Endothelial cell of hepatic sinusoid (primary cell): Measurements from ENCODE around the gene P2RX3.

ENCODE experiments used
- in situ Hi-C: cut with HindIII; loops from 2 replicates; pipeline ENCODE4 v1.10.0; 2017; ENCODE audit warnings: low sequenced_read_pairs

Gene P2RX3

DNA sequence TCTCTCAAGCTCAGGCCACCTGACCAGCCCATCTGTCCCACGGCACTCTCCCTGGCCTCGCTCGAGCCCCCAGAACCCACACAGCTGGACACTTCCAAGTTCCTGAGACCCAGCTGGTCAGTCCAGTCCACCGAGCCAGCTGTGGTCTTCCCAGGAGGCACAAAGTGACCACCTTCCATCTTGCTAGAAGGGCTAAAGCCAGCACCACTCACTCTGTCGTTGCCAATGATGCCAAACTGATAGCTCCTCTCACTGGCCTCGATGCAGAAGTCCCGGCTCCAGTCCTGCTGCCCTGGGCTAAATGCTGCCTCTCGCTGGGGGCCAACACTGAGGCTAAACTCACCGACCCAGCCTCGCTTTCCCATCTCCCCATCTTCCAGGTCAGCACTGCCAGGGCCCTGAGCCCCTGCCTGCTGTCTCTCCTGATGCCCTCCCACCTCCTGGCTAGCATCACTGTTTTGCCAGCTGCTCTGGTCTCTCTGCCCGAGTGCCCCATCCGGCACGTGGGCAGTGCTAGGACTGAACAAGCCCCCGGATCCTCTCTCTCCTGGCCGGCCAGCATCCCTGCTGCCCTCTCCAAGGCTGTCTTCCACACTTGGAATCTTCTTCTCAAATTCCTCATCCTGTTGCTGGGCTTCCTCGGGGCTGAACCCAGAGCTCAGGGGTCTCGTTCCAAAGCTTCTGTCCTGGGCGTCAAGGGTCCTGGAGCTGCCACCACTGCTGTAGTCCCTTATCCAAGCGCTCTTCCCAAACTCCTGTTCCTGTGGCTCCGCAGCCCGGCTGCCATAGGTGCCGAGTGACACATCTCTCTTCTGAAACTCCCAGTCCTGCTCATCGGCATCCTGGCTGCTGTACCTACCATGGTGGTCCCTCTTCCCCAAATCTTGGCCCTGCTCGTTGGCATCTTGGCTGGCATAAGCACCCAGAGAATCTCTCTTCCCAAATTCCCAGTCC is 28.8 kb upstream of the P2RX3 start:
- in situ Hi-C loops, result no loop called here

DNA sequence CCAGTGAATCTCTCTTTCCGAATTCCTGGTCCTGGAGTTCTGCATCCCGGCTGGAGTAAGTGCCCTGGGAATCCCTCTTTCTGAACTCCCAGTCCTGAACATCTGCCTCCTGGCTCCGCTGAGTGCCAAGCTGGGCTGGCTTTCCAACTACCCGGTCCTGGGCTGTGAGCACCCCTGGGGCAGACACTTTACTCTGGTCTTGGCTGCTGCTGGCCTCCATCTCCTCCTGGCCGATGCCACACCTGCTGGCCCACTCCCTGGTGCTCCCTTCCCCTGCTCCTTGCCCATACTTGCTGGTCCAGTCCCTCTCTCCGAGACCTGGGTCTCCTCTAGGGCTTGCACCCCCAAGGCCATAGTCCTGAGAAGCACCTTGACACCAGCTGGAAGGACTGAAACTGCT is 28.1 kb upstream of the P2RX3 start:
- in situ Hi-C loops, result no loop called here

DNA sequence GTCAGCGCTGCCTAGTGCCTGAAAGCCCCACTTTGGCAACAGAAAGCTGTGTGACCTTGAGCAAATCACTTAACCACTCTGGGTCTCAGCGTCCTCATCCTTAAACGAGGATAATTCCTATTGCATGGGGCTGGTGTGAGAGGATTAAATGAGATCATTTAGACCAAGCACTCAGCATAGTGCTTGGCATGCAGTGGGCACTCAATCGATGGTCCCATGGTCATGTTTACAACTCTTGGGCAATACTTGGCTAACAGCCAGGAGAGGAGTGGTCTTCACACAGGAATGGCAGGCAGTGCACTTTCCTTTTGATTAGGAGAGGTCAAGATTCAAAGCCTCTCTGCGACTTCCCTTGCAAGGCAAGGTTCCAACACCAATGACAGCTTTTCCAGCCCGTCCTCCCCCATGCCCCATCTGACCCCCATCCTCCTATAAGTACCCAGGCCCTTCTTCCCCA is 27.5 kb upstream of the P2RX3 start:
- in situ Hi-C loops, result no loop called here

DNA sequence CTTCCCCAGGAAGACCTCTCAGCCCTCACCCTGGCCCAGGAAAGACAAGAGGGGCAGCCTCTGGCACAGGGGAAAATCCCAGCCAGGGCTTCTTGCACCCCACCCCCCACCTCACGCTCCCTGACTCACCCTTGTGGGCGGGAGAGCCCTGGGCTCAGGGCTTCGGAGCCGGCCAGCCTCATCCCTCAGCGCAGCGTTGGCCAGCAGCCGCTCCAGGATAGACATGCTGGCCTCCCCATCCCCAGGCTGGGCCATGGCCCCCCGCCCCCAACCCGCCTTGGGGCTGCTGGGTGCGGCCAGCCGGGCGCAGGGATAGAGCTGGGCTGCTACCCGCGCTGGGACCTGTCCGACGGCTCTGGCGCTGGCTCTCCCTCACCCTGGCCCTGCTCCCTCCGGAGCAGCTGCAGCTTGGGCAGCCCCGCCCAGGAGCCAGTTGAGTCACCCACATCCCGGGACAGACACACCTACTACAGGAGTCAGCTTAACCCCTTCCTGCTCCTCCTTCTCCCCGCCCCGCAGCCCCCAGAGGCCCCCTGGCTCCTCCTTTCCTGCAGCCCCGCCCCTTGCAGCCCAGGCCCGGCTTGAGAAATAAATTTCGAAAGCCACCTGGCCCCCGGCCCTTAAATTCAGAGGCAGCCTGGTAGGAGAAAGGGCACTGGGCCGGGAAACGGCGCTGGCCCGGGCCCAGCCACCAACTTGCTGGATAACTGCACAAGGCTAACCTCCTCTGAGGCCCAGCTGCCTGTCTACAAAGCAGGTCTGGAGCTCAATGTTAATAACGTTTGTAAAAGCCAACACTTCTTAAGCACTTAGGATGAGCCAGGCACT is 26.8 kb upstream of the P2RX3 start:
- in situ Hi-C loops, result no loop called here

DNA sequence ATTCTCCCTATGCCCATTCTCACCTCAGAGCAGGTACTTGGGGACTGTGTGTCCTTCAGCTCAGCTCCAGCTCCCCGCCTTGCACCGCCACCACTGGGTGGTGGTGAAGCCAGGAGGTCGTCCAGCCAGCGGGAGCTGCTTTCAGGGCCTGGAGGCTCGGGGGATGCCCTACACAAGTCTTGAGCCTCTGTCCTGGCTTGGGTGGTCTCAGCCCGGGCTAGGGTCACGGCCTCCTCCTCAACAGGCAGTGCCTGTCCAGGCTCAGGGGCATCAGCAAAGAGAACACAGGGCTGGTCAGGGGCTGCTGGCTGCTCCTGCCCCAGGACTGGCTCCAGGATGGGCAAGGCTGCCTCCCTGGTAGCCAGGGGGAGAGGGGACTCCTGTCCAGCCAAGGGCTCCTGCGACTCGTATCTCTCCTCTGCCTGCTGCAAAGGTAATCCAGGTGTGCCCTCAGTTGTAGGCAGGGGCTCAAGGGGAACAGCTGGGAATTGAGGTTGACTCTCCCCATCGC is 25.6 kb upstream of the P2RX3 start:
- in situ Hi-C loops, result no loop called here

DNA sequence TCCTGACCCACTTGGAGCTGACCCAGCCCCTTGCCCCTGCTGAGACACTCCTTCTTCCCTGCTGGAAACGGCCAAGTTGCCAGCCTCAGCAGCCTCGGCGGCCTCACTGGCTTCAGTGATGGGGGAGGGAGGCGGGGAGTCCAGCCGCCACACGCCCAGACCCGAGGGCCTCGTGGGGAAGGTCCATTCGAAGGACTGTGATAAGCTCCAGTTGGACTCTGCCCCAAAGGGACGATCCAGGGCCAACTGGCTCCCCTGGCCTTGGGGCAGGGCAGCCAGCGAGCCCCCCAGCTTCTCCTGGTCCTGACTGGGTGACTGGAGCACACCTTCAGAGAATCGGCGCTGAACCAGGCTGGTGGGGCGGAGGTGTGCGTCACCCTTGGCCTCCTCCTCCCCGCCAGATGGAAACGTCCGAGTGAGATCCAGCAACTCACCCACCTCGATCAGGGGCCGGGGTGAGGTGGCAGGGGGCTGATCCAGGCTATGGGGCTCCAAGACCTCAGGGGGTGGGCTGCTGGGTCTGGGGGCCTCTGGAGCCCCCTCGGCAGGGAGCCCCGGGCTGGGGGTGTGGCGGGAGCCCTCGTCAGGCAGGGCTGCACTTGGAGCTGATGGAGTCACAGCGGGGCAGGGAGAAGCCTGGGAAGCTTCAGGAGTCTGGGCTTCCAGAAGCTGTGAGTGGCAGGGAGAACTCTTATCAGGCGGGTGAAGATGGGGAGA is 24.9 kb upstream of the P2RX3 start:
- in situ Hi-C loops, result no loop called here

DNA sequence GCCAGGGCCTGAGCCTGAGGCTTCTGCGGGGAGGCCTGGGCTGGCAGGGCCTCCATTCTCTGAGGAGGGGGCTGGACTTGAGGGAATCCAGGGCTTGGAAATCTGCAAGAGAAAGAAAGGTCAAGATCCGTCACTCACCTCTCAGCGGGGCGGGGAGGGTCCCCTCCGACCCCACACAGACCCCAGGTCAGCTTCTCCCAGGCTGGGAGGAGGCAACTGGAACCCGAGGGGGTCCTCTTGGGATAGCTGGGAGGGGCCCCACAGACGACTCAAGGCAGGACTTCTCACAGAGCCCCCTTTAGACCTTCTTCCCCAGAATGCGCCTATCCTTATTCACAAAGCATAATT is 24.4 kb upstream of the P2RX3 start:
- in situ Hi-C loops, result no loop called here

DNA sequence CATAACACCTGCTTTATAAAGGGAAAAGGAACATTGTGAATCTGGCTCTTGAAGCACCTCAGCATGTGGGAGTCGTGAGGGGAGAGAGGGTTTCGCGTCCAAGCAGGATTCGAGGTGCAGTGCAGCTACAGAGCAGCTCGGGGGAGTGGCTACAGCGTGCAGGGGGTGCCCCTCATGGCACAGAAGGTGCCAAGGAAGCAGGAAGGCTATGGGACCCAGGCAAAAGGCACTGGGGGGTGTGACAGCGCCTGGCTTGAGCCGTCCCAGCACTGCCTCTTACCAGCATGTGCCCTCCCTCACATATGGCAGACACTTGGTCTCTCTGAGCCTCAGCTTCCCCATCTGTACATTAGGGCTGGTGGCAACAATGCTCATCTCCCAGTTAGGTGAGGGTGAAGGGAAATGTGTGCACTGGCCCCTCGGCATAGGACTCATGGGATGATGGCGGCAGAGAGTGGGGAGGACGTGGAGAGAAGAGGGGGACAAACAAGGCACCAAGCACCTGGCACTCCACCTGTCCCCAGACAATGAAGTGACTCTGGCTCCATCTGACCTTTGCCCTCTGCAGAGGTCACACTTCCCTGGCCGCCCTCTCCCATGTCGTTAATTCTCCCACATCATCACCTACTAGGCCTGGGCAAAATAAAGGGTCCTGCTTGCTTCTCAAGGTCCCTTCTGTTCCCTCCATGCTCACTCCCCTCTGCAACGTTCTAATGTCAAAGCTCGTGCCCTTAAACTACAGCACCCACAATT is 23.8 kb upstream of the P2RX3 start:
- in situ Hi-C loops, result no loop called here

DNA sequence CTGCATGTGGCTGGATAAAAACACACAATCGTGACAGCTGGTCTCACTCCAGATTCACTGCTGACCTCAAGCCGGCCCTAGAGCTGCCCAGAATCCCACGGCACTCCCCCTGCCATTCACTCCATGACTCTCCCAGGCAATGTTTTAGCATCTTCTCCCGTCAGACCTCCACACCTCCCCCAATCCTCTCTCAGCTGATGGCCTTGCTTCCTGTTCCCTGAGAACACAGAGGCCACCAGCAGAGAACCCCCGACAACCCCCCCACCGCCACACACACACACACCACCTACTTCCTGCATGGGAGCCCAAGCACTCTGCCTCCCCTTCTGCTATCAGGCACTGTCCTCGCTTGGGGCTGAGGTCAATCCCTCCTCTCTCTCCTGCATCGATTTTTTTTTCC is 22.7 kb upstream of the P2RX3 start:
- in situ Hi-C loops, result no loop called here

DNA sequence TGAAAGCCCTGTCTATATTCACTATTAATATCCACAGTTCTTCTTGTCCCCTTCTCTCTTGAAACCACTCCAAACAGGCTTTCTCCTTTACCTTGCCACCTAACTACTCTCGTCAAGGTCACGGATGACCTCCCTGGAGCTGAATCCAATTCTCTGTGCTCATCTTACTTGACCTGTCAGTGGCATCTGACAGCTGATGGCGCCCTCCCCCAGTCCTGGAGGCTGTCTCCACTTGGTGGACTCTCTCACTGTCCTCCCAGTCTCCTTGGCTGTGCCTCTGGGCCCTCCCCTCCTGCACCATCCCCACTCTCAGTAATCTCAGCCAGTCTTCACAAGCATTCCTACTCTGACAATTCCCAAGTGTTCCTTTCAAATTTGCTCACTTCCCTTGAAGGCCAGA is 22.1 kb upstream of the P2RX3 start:
- in situ Hi-C loops, result no loop called here

DNA sequence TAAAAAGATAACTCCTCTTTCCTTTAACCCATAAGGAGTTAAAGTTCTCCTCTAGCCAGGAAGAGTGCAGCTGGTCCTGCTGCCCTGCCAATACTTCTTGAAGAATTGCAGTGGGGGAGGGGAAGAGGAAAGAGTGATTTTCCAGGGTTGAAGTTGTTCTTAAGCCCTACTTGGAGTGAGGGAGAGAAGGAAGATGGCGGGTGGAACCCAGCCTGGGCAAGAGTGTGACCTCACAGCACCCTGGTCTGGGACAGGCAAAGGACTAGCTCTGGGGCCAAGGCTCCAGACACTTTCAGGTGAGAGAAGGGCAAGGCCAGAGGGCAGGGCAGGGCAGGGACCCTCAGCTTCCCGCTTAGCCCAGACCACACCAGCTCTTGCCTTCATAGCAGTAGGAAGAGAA is 20.0 kb upstream of the P2RX3 start:
- in situ Hi-C loops, result no loop called here

DNA sequence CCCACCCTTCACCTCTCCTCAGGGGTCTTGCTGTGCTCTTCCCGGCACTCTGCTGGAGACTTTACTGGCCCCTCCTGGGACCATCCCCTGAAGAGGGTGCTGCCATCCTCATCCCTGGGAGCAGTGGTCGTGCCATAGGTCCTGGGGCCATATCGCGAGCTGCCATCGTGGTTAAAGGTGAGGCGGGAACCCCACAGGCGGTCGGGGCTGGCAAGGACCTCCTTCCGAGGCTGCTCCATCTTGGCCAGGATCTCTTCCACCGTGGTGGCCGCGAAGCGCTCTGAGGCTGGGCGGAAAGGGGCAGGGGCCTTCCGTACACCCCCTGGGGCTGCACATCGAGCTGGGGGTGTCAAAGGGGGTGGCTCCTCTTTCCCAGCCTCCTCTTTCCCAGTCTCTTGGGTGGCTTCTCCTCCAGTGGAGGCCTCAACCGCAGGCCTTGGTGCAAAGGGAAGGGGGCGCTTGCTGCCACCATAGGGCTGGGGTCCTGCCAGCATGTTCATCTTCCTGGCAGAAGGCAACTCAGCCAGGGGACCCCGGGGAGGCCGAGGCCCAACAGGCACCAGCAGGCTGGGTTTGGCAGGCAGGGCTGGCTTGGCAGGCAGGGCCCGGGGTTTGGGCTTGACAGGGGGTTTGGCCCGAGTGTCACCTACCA is 18.0 kb upstream of the P2RX3 start:
- in situ Hi-C loops, result no loop called here

DNA sequence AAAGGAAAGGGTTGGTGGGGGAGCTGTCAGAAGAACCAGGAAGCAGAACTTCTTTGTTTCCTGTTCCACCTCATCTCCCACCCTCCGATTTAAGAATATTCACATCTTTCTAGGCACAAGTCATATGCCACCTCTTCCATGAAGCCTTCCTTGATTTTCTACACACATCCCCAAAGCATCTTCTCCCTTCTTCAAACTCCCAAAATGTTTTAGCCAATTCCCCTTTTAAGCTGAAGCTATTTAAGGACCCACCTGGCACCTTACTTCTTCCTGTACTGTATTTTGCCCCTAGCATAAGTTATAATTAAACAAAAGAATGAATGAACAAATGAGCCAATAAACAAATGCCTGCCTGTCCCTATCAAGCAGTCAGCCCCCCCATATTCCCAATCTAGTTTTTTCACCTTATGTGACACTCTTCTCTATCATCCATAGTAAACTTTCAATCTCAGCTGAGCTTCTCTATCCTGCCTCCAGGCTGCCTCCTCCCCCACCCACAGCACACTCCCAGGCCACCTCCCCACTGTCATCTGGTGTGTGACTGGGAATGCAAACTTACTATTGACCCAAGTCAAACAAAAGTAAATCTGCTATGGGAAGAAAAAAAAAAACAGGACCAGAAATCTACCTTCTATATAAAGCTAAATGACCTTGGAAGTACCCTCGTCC is 17.3 kb upstream of the P2RX3 start:
- in situ Hi-C loops, result no loop called here

DNA sequence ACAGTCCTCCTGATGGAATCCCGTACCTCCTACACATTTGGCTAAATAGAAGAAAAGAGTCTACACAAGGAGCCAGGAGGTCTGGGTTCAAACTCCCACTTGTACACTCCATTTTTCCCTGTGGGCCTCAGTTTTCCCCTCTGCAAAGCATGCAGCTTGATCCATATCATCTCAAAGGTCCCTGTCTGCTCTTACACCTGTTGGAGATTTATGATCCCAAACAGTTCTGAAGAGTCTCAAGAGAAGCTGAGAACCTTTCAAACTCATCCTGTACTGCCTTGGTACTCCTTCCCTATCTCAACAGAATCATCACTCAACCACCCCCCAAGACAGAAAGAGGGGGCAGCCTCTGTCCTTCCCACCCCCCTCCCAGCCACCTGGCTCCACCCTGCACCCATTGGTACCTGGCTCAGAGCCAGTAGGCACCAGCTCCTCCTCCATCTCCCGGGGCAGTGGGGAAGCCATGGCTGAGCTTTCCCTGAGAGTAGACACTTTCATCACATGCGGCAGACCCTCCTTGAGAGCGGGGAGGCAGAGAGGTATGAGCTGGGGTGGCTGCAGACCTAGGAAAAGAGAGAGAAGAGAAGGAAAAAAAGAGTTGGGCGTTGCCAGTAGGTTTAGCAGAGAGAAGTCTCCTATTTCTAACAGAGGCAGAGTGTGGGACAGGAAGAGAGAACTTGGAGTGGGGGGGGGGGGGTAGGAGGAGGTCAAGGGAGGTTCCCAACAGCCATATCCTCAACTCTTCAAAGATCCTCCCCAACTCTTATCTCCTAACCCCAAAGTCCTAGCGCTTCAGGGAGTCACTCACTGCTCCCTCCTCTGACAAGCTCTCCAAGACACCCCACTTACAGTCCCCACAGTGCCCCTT is 16.5 kb upstream of the P2RX3 start:
- in situ Hi-C loops, result no loop called here

DNA sequence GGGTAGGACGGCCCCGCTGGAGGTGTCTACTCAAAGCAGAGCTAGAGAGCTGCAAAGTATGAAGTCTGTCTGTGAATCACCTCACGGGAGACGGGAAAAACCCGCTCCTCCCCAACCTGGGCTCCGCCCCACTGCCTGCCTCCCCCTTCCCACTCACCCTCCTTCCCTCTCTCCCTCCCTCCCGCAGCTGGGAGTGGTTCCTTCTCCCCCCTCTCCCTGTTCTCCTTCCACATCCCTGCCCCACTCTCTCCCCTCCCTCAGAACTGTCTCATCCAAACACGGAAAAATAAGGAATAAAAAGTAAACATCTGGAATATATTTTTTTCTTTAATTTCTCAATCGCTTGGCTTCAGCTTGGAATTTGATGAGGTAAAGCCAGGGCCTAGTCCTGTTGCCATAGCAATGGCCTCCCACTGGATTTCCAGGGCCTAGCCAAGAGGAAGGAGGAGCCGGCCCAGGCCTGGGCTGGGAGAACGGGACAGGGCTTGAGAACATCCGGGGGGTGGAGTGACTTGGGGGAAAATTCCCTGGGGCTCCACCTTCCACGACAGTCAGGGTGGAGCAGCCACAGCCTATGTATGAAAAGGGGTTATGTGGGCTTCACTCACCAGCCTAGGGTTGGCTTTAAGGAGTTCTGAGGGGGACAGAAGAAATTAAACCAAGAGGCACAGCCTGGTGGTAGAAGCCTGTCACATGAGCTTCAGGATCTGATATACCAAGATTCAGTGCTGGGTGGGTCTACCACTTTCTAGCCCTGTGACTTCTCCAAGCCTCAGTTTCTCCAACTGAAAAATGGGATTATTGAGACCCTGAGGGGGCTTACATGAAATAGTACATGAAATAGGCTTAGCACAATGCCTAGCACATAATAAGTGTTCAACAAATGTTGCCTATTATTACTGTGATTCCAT is 15.6 kb upstream of the P2RX3 start:
- in situ Hi-C loops, result no loop called here

DNA sequence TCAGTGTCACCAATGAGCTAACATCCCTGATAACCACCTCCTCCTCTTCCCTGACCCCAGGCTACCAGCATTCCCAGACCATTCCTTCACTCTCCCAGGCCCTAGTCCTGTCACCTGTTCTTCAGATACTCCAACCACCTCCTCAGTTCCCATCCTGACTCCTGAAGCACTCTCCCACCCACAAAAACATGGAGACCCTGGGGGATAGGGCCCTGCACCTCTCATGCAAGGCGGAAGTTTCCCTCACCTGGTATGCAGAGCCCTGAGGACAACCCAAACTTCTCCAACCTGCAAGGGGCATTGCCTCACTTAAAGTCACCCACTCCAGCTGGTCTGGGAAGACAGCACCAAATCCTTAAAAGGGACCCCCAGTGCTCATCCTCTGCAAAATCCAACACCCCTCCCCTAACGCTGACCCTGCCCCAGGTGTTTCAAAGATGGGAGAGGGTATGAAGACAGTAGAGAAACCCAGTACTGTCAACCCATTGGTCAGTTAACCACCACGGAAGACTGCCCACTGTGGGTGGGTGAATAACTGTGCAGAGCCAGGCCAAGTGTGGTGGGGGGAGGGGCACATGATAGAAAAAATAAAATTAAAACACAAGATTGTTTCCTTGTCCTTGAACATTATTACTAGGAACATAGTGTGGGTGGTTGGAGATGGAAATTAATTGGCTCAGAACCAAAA is 14.8 kb upstream of the P2RX3 start:
- in situ Hi-C loops, result no loop called here

DNA sequence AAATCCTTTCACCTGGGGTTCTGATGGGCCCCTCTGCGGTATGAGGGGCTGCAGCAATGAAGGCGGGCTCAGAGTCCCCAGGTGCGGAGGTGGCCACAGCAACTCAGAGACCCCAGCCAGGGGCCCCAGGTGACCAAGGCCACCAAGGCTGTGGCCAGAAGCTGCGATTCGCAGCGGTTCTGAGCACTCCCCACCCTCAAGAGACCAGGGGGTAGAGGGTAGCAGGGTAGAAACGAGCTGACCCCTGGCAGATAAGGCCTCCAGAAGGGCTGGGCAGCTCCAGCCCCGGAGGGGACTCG is 14.3 kb upstream of the P2RX3 start:
- in situ Hi-C loops, result no loop called here
